IPS-11a (cell line): Measurements from ENCODE around the gene EP400.

Source experiments
- H3K4me3 ChIP-seq: one replicate; pipeline ENCODE4 v1.5.1; 2013; ENCODE audit warnings: low read depth, low read length, control low read depth

EP400 gene

GRCh38 chr12:131949431-131950181, at the start of gene EP400:
Gene EP400, plus strand, starts transcription at chr12:131949942. Its CDS starts 10,678 bp downstream, at chr12:131960620.
- peak within 1 kb of the TSS; percentile 82 for H3K4me3 ChIP-seq

- no peak overlapping the region for H3K4me3 ChIP-seq
These were observed 49.3 kb upstream of the EP400 start for GRCh38 chr12:131900397-131900796.

- no peak overlapping the region for H3K4me3 ChIP-seq
These were observed 48.1 kb upstream of the EP400 start for GRCh38 chr12:131901431-131902331.

GRCh38 chr12:131902332-131903241, 47.2 kb upstream of the EP400 start:
- no peak overlapping the region for H3K4me3 ChIP-seq

- H3K4me3 ChIP-seq, result no peak overlapping the region
These were observed 46.2 kb upstream of the EP400 start for GRCh38 chr12:131903270-131904255.

GRCh38 chr12:131904346-131904745, 45.4 kb upstream of the EP400 start:
- no peak overlapping the region for H3K4me3 ChIP-seq

GRCh38 chr12:131905081-131905629, 44.6 kb upstream of the EP400 start:
- no peak overlapping the region for H3K4me3 ChIP-seq

GRCh38 chr12:131905630-131906091, 44.1 kb upstream of the EP400 start:
- no peak overlapping the region for H3K4me3 ChIP-seq

- no peak overlapping the region for H3K4me3 ChIP-seq
These were observed 42.2 kb upstream of the EP400 start for GRCh38 chr12:131907379-131908091.

- H3K4me3 ChIP-seq, result no peak overlapping the region
These were observed 41.4 kb upstream of the EP400 start for GRCh38 chr12:131908092-131909080.

GRCh38 chr12:131909081-131909751, 40.5 kb upstream of the EP400 start:
- H3K4me3 ChIP-seq, result no peak overlapping the region

GRCh38 chr12:131909752-131910219, 40.0 kb upstream of the EP400 start:
- no peak overlapping the region for H3K4me3 ChIP-seq

GRCh38 chr12:131910302-131911027, 39.3 kb upstream of the EP400 start:
- H3K4me3 ChIP-seq, result no peak overlapping the region

GRCh38 chr12:131911028-131911650, 38.6 kb upstream of the EP400 start:
- H3K4me3 ChIP-seq, result no peak overlapping the region

- no peak overlapping the region for H3K4me3 ChIP-seq
These were observed 37.8 kb upstream of the EP400 start for GRCh38 chr12:131911851-131912477.
